Heart left ventricle (tissue), 13 donors: ENCODE results near the gene CRYGB.

ENCODE experiments used
- CTCF ChIP-seq, 12 donors: fragments of 200-600 bp; sonication (generic) in 4 of 12; IDR thresholded peaks; one replicate each; pipeline versions ENCODE4 v1.5.0 to v1.8.0; 2018 to 2022; ENCODE audit warnings: antibody characterized with exemption in 12 of 12, mild to moderate bottlenecking in 5 of 12
- POLR2A ChIP-seq, 2 donors: fragments of 450-650 bp; IDR thresholded peaks; one replicate each; pipeline ENCODE4 v1.6.1; 2017; ENCODE audit warnings: antibody characterized with exemption in 2 of 2, mild to moderate bottlenecking in 2 of 2, moderate library complexity in 2 of 2
- donor health status: ischemic (EF 13 %, LVEDD 7.1; RV severe dilation, severe dysfunction).
- donor health status: DM: no; HTN: yes; CAD: no.
- donor health status: DM: no; HTN: no; CAD: no.
- donor health status: ischemic (EF 25% LVEDD 6.9; RV normal size, moderate dysfunction).
- donor health status: ischemic (EF 25% LVEDD 5.7; RV mildly dilated, moderate dysfunction).
- donor health status: ischemic (EF 35%, LVEDD 5.7; RV mildly dilated, moderate dysfunction).
- donor health status: nonischemic (EF 11% LVEDD 7.7; RV severe dilation, severe dysfunction).
- donor health status: DM: yes; HTN: yes; CAD: no.
- donor health status: PGD.
- donor health status: ischemic (EF 29% LVEDD 5.4; RV normal size, mild dysfunction).
- donor health status: nonischemic (EF 23%, LVEDD 6.1; RV moderate dilation, normal function).

GRCh38 chr2:208183972-208184705 is 38.2 kb upstream of the CRYGB start:
- TF ChIP-seq CTCF (IDR thresholded peaks at IDR 0.05) (no peak), POLR2A (IDR thresholded peaks at IDR 0.05) (no peak)
